ENCODE results near the gene PCDHA1. TPM values are rescaled to one million over a fixed set of nuclear protein-coding genes. Genes with fewer than 3 reads are reported as not detected.

PCDHA1 gene
- total and polyA plus RNA-seq, 9 of the 15 experiments (the other 6 are each of a cell fraction or from before 2014, with no cell fraction given), result not detected

DNA sequence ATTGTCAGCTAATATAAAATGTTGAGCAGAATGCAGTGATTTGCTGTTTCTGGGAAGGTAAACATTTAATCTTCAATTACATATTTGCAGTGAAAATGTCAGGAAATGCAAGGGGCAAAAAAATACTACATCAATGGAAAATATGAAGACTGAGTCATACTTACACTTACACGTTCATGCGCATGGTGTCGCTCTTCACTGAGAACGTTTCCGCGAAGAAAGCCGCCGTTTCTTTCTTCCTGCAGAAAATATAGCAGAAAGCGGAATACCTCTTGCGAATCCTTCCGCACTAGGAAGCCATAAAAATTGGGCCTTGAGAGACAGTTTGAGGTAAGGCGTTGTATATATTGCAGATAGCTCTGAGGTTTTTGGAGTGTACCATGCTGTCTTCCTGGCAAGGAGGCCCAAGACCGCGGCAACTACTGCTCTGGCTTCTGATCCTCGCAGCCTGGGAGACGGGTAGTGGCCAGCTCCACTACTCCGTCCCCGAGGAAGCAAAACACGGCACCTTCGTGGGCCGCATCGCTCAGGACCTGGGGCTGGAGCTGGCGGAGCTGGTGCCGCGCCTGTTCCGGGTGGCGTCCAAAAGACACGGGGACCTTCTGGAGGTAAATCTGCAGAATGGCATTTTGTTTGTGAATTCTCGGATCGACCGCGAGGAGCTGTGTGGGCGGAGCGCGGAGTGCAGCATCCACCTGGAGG lies 96.1 kb downstream of the PCDHA1 start, which contains the start of gene PCDHA13 (continued):
- TF ChIP-seq RBM17 (IDR thresholded peaks at IDR 0.05; ENCODE audit: borderline replicate concordance, low read depth, low read length), result no peak
- TF ChIP-seq TCF7 (IDR thresholded peaks at IDR 0.05; ENCODE audit: borderline replicate concordance), result no peak
- TF ChIP-seq, protein P1, sequence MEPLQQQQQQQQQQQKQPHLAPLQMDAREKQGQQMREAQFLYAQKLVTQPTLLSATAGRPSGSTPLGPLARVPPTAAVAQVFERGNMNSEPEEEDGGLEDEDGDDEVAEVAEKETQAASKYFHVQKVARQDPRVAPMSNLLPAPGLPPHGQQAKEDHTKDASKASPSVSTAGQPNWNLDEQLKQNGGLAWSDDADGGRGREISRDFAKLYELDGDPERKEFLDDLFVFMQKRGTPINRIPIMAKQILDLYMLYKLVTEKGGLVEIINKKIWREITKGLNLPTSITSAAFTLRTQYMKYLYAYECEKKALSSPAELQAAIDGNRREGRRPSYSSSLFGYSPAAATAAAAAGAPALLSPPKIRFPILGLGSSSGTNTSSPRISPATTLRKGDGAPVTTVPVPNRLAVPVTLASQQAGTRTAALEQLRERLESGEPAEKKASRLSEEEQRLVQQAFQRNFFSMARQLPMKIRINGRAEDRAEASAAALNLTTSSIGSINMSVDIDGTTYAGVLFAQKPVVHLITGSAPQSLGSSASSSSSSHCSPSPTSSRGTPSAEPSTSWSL (CRISPR knock-in tag; IDR thresholded peaks at IDR 0.05; ENCODE audit: borderline replicate concordance), result no peak
- no peak for TF ChIP-seq HDAC6 (IDR thresholded peaks at IDR 0.05; ENCODE audit: low read depth, low read length)
- TF ChIP-seq RBM14 (IDR thresholded peaks at IDR 0.05; ENCODE audit: borderline replicate concordance, insufficient read depth, low read depth, low read length), result no peak
- TF ChIP-seq, protein P2, sequence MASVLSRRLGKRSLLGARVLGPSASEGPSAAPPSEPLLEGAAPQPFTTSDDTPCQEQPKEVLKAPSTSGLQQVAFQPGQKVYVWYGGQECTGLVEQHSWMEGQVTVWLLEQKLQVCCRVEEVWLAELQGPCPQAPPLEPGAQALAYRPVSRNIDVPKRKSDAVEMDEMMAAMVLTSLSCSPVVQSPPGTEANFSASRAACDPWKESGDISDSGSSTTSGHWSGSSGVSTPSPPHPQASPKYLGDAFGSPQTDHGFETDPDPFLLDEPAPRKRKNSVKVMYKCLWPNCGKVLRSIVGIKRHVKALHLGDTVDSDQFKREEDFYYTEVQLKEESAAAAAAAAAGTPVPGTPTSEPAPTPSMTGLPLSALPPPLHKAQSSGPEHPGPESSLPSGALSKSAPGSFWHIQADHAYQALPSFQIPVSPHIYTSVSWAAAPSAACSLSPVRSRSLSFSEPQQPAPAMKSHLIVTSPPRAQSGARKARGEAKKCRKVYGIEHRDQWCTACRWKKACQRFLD (CRISPR knock-in tag; IDR thresholded peaks at IDR 0.05), result no peak
- TF ChIP-seq ATF1 (CRISPR knock-in tag; IDR thresholded peaks at IDR 0.05), result no peak
- TF ChIP-seq ATF1 (tag; IDR thresholded peaks at IDR 0.05), result no peak
- no peak for TF ChIP-seq ZEB2 (IDR thresholded peaks at IDR 0.05)
- no peak for TF ChIP-seq MBD2 (IDR thresholded peaks at IDR 0.05; ENCODE audit: borderline replicate concordance, low read depth)

Measured in K562 (cell line).